G401 (cell line): ENCODE data around the gene AMOTL2. TPM values are rescaled to one million over a fixed set of nuclear protein-coding genes. Genes with fewer than 3 reads are reported as not detected.

Experiments used
- DNase-seq: peaks from one replicate; pipeline ENCODE4 v3.0.0-alpha.2; 2015; ENCODE audit warnings: low spot score
- in situ Hi-C: cut with HindIII; loops from 2 replicates; pipeline ENCODE4 v1.10.0; 2016; ENCODE audit warnings: low sequenced_read_pairs, mixed read lengths
- total RNA-seq: library from RNA; depleted of rRNA; stranded (reverse); fragments of >200 nt; shearing (Covaris generic); gene quantifications from 2 replicates; pipeline ENCODE4 v1.2.3, GENCODE V29; 2014

Gene AMOTL2
- total RNA-seq, 1 experiment from 2014 or later, result 190 TPM

DNA sequence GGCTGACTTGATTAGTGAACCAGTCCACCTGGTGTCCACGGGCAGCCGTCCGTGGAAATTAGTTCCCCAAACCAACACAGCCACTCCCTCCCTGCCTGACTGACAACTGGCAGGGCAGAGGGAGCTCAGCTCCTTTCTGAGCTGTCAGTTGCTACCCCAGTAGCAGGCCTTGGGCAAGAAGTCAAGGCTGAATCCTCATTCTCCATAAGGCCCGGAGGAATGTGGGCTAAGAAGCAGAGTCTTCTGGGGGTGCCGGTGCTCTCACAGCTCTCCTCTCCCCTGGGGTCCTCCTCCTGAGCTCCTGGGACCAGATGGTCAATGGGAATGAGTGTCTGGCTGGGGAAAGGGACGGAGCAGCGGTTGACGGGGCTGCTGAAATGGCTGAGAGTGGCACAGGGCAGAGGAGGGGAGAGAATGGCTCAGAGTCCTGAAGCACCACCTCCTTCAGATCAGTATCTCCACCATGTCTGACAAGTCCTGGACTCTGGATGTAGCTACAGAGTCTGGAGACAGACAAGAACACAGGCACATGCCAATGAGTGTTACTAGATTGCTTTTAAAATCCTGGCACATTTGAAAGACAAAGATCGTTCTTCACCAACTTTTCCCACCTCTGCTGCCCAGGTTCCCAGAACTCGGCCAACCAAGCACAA lies 16.9 kb downstream of the AMOTL2 start:
- in situ Hi-C loops, result no loop called here
- no peak for DNase-seq

DNA sequence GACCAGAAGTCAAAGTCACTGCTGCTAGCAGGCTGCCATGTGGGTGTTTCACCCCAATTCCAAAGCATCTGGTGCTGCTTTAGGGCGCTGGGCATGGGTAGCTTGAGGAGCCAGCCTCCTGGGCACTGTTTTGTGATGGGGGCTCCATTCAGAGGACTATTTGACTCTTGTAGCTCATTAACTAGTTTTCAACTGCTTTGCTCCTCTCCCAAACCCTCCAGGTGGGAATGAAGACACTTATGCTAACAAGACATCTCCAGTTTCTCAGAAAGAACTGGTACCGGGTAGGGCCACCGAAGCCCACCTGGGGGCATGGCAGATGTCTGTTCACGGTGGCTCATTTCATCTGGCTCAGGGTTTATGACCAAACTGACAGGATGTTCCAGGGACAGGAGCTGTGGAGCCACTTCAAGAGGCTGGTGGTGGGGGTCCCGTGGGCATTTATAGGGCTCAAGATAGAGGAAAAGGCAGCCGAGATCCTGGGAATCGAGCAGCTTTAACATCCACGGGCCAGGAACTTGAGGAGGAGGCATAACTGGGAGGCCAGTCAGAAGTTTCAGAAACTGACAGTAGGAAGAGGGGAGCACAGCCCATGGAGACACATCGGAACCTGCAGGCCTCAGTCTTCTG lies 17.7 kb downstream of the AMOTL2 start:
- in situ Hi-C loops, result no loop called here
- no peak for DNase-seq

DNA sequence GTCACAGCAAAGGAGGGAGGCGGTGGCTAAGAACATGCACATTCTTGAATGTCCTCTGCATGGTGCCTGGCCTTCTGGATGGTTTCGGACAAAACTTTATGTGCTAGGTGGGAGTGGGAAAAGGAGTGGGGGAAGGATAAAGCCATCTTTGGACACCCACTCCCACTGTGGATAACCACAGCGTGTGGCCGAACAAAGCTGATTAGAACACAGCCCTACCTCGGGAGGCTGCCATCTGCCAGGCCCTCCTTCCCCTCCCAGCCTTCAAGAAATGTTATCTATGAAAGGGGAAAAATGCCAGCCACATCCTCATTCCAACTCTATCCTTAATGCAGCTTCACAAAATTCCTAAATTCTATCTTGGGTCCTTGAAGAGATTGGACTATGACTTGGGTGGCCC lies 18.8 kb downstream of the AMOTL2 start:
- DNase-seq, result no peak
- in situ Hi-C loops, result no loop called here

DNA sequence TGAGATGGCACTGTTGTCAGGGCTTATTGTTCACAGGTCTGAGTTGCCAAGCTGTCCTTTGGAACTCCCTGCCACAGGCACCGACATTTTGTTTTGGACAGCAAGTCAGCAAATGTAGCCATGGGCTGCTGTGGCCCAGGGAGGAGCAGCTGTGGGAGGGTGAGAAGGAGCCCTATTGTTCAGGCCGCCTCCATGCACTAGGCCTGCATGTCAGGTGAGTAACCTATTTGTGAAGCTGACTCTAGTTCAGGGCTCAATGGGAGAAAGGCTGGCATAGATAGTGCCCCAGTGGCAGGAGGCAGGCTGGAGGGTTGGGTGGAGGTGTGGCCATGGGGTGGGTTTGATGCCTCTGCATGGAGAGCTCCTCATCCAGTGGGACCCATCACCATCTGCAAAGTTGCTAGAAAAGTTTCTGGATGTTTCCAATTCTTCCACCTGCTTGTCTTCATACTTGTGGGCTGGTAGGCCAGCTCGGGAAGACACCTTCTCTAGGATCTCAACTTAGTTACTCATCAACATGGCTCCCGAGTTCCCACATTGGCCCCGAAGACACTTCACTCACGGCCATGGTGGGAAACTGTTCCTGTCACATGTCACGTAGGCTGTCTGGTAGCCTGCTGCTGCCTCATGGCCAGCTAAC lies 19.5 kb downstream of the AMOTL2 start:
- in situ Hi-C loops, result no loop called here

GRCh38 chr3:134353831-134354611 lies 20.2 kb downstream of the AMOTL2 start:
- in situ Hi-C loops, result no loop called here
- DNase-seq, result peak; percentile 52

More for the DNA sequence above, 19.5 kb downstream of the AMOTL2 start:
- no peak for DNase-seq

GRCh38 chr3:134353171-134353825 lies 20.9 kb downstream of the AMOTL2 start:
- no peak for DNase-seq
- in situ Hi-C loops, result no loop called here

GRCh38 chr3:134352031-134352671 lies 22.1 kb downstream of the AMOTL2 start:
- in situ Hi-C loops, result no loop called here
- DNase-seq, result no peak

DNA sequence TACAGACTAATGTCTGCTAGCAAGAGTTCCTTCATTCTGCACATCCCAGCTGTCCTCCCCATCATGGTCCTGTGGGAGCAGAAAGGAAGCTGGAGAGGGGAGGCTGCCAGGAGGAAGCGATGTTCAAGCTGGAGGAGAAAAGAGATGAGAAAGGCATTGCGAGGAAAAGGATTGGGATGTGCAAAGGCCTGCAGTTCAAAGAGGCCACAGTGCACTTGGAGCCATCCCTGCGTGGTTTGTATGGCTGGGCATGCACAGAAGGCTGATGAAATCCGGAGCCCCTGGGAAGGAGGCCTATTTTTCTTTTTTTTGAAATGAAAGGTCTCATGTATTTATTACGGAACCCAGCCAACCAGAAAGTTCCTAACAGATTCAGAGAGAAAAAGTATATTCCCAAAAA lies 22.8 kb downstream of the AMOTL2 start:
- in situ Hi-C loops, result no loop called here
- DNase-seq, result no peak

DNA sequence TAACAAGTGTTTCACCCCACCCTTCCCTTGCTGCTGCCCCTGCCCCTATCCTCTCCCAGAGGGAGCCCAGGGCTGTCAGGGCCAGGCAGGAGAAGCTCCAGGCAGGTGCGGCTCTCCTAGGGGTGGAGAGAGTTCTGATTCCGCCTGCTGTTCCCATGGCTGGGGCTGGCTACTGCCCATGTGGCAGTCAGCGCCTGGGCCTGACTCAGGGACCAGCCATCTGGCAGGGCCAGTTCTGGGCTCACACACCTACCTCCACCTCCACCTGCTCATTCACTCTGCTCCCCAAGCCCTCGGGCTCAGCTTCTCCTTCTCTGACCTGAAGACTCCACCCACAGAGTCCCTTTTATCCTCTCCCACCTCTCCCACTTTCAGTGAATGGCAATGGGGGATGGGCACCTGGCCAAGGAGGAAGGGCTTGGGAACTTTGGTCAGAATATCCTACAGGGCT lies 23.4 kb downstream of the AMOTL2 start:
- peak; percentile 94 for DNase-seq
- in situ Hi-C loops, result no loop called here

GRCh38 chr3:134350266-134350665 lies 24.0 kb downstream of the AMOTL2 start:
- DNase-seq, result no peak
- in situ Hi-C loops, result no loop called here

DNA sequence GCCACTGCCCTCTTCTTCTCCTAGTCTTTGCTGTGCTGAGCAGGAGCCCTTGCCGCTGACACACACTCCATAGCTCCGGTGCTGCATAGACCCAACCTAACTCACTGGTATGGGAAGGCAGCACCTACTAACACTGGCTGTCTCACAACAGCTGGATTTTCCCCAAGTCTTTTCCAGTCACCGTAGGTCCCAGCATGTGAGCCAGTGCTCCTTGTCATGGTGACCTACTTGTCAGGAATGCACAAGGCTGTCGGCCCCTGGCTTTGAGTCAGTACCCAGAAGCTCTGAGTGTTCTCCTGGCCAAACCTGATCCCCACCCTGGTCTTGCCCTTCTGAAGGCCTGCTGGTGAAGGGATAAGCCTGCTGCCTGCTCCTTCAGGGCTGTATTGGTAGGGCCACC lies 25.7 kb downstream of the AMOTL2 start:
- in situ Hi-C loops, result no loop called here
- DNase-seq, result no peak

DNA sequence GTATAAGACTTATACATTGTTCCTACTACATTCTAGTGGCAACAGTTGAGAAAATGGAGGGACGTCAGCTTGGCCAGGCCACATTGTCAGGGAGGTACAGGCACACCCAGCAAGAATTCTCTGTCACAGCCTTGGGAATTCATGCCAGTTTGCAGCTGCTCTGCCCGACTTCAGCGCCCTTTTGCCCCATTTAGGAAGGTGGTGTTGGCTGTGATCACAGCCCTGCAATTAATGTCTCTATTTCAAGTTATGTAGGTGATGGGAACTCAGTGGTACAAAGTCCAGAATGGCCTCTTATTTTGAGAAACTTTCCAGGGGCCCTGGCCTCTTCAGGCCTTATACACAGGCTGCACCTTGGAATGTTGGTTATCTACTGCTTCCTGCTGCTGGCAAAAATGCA lies 26.7 kb downstream of the AMOTL2 start:
- in situ Hi-C loops, result no loop called here
- DNase-seq, result no peak

DNA sequence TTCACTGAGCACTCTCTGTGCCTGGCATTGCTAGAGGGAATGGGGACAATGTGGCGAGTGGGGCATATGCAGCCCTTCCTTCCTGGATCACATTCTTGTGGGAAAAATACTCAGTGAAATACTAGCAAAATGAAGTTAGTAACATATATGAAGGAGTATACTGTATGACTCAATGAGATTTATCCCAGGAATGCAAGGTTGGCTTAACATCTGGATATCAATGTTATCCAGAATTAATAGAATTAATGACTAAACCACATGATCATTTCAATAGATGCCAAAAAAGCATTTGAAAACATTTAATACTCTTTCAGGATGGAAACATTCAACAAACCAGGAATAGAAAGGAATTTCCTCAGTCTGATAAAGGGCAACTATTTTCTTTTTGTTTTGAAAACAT lies 27.5 kb downstream of the AMOTL2 start:
- in situ Hi-C loops, result no loop called here
- no peak for DNase-seq

GRCh38 chr3:134345202-134345601 lies 29.0 kb downstream of the AMOTL2 start:
- DNase-seq, result no peak
- in situ Hi-C loops, result no loop called here

DNA sequence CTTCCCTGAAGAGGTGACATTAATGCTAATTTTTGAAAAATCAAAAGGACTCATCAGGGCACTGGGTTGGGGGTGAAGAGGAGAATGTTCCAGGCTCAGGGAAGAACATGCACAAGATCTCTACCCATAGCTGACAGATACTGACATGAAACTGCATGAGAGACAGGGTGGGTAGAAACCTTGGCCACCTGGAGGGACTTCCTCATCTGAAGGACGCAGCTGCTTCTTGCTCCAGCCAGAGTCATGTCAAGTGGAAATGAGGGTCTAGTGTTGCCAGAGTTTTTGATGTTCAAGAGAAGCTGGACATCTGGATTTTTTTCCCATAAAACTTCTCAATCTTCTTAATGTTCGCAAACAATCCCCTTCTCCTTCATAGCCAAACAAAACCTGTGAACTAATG lies 29.7 kb downstream of the AMOTL2 start:
- DNase-seq, result no peak
- in situ Hi-C loops, result no loop called here

GRCh38 chr3:134342259-134342658 lies 32.0 kb downstream of the AMOTL2 start:
- peak; percentile 94 for DNase-seq
- in situ Hi-C loops, result no loop called here

DNA sequence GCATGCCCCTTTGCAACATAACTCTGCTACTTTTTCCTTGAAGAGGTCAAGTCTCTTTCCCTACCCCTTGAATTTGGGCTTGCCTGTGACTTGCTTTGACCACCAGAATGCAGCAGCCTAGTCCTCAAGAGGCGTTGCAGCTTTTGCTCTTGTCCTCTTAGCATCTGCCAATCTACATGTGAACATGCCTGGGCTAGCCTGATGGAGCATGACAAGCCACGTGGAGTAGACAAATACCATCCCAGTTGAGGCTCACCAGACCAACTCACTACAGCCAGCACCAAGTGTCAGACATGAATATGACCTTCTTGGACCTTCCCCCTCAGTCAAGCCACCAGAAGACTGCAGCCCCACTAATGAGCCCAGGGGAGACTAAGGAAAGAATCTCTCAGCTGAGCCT lies 32.9 kb downstream of the AMOTL2 start:
- DNase-seq, result no peak
- in situ Hi-C loops, result no loop called here

- in situ Hi-C loops, result no loop called here
Measured at GRCh38 chr3:134340982-134341365, 33.3 kb downstream of the AMOTL2 start.

DNA sequence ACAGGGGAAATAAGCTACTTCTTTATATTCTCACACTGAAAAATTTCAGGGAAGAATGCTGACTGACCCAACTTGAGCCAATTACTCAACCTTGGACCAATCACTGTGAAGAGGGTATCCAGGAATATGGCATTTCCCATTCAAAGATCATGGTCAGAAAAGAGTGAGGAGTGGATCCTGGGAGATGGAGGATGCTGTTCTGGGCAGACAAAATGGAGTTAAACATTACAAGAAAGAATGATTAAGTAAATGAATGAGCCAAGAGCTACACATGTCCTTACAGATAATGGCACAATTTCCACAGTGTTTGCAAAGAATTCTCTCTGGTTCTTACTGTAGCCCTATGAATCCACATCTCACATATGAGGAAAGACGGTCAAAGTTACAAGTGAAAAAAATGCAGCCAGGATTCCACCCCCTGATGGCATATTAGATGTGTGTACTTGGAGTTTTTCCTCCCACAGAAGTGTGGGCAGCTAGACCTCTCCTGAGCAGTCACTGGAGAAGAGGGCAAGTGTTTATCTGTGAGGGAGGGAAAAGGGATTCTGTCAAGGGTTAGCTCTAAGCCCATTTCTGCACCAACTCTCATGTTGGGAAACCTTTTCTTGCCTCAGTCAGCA lies 33.8 kb downstream of the AMOTL2 start:
- no peak for DNase-seq
- in situ Hi-C loops, result no loop called here

More at GRCh38 chr3:134340982-134341365, 33.3 kb downstream of the AMOTL2 start:
- no peak for DNase-seq
